NCI-H1694 treated with DMSO at 0.1 percent for 48 hours (cell line): ENCODE data around the gene SLC35G2.
"Not testable (repeated sequence)": the region's sequence is repeated elsewhere in the genome, so short reads cannot be mapped to it uniquely, and the experiment has no call there.

ENCODE experiments used
- DNase-seq: peaks from one replicate; lab custom pipeline; 2025; lab: John Stamatoyannopoulos, UW

SLC35G2 gene

DNA sequence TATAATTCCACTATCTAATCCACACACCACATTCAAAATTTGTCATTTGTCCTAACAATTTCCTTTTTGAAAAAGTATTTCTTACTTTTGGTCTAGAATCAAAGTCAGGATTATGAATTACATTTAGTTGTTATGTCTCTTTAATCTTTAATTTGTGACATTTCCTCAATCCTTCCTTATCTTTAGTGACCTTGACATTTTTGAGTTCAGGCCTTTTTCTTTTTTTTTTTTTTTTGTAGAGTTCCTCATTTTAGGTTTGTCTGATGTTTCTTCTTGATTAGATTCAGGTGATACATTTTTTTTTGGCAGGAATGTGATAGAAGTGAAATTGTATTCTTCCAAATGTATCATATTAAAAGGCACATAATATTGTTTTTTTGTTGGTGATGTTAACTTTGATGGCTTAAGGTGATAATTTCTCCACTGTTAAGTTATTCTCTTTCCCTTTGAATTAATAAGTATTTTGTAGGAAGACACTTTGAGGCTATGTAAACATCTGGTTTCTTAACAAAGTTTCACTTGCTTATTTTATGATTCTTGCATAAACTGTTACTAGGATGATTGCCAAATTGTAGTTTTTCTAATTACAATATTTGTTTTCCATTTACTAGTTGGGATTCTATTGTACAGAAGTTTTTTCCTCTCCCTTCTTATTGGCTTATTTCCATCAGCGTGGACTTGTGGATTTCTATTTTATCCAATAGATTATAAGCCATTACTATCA lies 16.3 kb downstream of the SLC35G2 start:
- no peak for DNase-seq

GRCh38 chr3:136835813-136836510 lies 17.0 kb downstream of the SLC35G2 start:
- DNase-seq, result no peak

- peak; percentile 87 for DNase-seq
Measured at GRCh38 chr3:136836511-136837156, 17.7 kb downstream of the SLC35G2 start.

DNA sequence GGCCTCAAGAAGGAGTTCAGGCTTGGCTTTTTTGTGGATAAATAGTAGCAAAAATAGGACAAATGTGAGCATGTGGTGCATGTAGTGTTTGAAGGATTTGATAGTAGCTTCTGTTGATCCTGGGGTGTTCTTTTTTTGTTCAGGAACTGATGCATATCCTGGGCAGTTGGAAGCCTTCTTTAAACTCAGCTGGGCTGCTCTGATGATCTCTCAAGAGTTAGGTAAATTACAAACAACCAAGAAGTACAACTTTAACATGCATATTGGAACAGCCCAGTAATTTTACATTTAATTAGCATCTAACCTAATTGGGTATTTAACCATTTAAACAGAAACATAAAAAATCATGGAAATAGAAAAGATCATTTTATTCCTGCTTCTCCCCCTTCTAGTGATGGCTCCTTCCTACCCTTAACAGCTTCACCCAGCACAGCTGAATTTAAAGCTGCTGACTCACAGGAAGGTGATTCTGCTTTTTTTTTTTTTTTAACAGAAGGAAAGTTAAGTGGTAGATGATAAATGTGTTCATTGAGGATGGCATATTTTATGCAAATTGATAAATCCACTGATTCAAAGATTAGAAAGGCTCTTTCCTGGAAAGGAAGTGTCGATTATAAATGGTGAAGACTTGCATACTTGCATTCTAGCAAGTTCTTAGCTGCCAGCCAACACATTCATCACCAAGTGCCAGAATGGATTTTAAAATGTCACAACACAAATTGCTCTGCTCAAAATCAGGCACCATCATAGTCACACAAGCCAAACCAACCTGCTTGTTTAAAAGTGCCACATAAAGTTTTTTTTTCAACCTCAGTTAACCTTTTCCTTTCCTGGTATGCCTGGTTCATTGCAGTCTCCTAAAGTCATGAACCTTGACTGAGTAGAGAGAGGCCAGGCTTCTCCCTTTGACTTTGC lies 20.0 kb downstream of the SLC35G2 start:
- no peak for DNase-seq

GRCh38 chr3:136839556-136839931 lies 20.6 kb downstream of the SLC35G2 start:
- no peak for DNase-seq

GRCh38 chr3:136840252-136840651 lies 21.3 kb downstream of the SLC35G2 start:
- no peak for DNase-seq

- no peak for DNase-seq
Measured at GRCh38 chr3:136842294-136842693, 23.4 kb downstream of the SLC35G2 start.

- no peak for DNase-seq
Measured at GRCh38 chr3:136844724-136845123, 25.8 kb downstream of the SLC35G2 start.

DNA sequence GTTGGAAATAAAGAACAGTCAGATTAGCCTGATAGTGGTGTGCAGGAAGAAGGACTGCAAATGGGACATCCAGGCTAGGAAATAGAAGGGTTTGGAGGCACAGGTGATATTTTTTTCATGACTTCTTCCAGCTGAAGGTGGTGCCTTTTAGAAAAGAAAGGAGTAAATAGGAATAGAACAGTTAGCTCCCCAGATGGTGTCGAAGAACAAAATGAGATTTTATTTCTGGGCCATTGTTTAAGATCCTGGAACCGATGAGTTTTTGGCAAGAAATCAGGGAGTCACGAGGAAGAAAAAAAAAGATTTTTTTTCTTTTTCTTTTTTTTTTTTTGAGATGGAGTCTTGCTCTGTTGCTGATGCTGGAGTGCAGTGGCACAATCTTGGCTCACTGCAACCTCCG lies 33.3 kb downstream of the SLC35G2 start:
- DNase-seq, result no peak

GRCh38 chr3:136856665-136857064 lies 37.7 kb downstream of the SLC35G2 start:
- no peak for DNase-seq

DNA sequence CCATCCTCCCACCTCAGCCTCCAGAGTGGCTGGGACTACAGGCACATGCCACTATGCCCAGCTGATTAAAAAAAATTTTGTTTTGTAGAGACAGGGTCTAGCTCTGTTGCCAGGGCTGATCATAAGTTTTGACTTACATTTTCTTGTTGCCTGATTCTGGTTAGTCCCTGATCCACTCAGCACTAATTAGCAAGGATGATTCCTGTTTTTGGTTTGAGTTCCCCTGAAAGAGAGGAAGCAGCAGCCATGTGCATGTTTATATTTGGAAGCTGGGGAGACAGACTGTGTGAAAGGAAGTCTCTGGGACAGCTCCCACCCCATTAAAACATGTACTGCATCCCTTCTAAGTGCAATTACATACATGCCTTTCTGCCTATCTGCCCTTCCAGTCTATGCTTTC lies 39.5 kb downstream of the SLC35G2 start:
- no peak for DNase-seq

GRCh38 chr3:136860541-136860940 lies 41.6 kb downstream of the SLC35G2 start:
- no peak for DNase-seq

GRCh38 chr3:136861890-136862616 lies 43.1 kb downstream of the SLC35G2 start, which contains the start of gene NCK1:
NCK1 (plus strand) TSS chr3:136862208; CDS start chr3:136928002, 65,794 bp downstream.
- peak; percentile 95 for DNase-seq

GRCh38 chr3:136862617-136863322 lies 43.8 kb downstream of the SLC35G2 start:
- peak; percentile 20 for DNase-seq

- DNase-seq, result no peak
Measured at GRCh38 chr3:136869282-136869681, 50.4 kb downstream of the SLC35G2 start.

DNA sequence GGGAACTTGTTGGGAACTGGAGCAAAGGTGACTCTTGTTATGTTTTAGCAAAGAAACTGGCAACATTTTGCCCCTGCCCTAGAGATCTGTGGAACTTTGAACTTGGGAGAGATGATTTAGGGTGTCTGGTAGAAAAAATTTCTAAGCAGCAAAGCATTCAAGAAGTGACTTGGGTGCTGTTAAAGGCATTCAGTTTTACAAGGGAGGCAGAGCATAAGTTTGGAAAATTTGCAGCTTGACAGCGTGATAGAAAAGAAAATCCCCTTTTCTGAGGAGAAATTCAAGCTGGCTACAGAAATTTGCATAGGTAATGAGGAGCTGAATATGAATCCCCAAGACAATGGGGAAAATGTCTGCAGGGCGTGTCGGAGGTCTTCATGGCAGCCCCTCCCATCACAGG lies 53.3 kb downstream of the SLC35G2 start:
- DNase-seq, result not testable (repeated sequence)

DNA sequence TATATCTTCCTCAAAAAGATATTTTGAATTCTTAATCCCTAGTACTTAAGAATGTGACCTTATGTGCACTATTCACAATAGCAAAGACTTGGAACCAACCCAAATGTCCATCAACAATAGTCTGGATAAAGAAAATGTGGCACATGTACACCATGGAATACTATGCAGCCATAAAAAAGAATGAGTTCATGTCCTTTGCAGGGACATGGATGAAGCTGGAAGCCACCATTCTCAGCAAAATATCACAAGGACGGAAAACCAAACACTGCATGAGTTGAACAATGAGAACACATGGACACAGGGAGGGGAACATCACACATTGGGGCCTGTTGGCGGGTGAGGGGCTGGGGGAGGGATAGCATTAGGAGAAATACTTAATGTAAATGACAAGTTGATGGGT lies 60.6 kb downstream of the SLC35G2 start:
- not testable (repeated sequence) for DNase-seq

- no peak for DNase-seq
Measured at GRCh38 chr3:136882571-136882970, 63.6 kb downstream of the SLC35G2 start.

DNA sequence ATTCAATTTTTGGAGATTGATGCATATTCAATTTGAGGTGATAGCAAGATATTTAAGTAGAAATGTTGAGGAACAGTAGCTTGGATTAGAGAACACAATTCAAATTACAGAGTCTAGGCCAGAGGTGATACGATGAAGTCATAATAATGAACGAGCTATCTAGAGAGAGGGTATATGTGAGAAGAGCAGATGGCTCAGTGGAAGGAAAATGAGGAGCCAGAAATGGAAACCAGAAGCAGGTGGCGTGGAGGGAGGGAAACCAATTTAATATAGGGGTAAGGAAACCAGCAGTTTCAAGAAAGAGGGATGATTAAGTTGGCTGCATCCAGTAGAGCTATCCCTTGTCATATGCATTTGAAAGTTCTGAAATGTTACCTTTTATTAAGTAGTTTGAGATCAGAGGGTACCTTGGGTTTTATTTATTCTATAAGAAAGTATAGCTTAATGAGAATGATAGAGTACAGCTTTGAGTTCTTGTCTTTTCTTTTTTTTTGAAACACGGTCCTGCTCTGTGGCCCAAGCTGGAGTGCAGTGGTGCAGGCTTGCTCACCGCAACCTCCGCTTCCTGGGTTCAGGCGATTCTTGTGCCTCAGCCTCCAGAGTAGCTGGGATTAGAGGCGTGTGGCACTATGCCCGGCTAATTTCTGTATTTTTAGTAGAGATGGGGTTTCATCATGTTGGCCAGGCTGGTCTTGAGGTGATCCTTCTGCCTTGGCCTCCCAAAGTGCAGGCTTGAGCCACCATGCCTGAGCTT lies 65.2 kb downstream of the SLC35G2 start:
- peak; percentile 76 for DNase-seq
